Hindlimb muscle (tissue), 1 donor: ENCODE data around the gene GSTA4. TPM values are rescaled to one million over a fixed set of nuclear protein-coding genes. Genes with fewer than 3 reads are reported as not detected.
A peak's percentile ranks its signal among the peaks of the same experiment; 100 is the strongest.

Source experiments
- DNase-seq: peaks from one replicate; pipeline ENCODE4 v3.0.0-alpha.2; 2013
- polyA plus RNA-seq: library from polyadenylated mRNA; unstranded; fragments of 120-200 nt; gene quantifications from one replicate; pipeline ENCODE4 v1.2.1, GENCODE V29; 2013; ENCODE audit not compliant: insufficient read length

Gene GSTA4, protein sequence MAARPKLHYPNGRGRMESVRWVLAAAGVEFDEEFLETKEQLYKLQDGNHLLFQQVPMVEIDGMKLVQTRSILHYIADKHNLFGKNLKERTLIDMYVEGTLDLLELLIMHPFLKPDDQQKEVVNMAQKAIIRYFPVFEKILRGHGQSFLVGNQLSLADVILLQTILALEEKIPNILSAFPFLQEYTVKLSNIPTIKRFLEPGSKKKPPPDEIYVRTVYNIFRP
- 45.2 TPM for polyA plus RNA-seq

DNA sequence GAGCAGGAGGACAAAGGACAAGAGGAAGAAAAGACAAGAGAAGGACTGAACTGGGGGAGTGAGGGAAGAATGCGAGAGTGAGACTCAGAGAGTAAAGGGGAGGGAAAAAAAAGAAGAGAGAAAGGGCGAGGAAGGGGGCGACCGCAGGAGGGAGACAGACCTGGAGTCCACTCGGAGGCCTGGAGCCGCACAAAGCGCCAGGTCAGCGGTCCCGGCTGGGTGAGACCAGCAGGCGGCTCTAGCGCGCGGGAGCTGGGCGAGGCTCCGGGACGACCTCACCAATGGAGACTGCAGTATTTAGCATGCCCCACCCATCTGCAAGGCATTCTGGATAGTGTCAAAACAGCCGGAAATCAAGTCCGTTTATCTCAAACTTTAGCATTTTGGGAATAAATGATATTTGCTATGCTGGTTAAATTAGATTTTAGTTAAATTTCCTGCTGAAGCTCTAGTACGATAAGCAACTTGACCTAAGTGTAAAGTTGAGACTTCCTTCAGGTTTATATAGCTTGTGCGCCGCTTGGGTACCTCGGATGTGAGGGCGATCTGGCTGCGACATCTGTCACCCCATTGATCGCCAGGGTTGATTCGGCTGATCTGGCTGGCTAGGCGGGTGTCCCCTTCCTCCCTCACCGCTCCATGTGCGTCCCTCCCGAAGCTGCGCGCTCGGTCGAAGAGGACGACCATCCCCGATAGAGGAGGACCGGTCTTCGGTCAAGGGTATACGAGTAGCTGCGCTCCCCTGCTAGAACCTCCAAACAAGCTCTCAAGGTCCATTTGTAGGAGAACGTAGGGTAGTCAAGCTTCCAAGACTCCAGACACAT lies at the start of gene GSTA4:
GSTA4 (minus strand) TSS at position 196 of the 824 bp plus-strand sequence. CDS start 1,041 bp downstream, outside the sequence.
- peak; percentile 98 for DNase-seq

DNA sequence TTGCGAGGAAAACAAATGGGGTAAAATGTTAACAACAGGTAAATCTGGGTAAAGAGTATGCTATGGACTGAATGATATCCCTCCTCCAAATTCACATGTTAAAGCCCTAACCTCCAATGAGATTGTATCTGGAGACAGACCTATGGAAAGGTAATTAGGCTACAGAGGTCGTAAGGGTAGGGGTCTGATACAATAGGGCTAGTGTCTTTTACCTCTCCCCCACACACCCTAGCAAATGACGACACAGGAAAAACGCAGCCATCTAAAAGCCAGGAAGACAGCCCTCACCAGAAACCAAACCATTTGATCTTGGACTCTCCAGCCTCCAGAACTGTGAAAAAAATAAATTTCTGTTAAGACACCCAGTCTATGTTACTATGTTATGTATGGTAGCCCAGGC lies 49.5 kb upstream of the GSTA4 start:
- DNase-seq = no peak

DNA sequence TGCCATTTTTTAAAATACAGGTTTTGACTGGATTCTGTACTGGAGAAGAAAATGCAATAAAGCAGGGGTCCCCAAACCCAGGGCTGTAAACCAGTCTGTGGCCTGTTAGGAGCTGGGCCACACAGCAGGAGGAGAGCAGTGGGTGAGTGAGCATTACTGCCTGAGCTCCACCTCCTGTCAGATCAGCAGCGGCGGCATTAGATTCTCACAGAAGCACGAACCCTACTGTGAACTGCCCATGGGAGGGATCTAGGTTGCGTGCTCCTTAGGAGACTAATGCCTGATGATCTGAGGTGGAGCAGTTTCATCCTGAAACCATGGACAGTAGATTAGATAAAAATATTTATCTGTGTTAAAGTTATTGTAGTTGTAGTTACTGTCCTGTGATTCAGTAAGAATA lies 49.0 kb upstream of the GSTA4 start:
- no peak for DNase-seq

DNA sequence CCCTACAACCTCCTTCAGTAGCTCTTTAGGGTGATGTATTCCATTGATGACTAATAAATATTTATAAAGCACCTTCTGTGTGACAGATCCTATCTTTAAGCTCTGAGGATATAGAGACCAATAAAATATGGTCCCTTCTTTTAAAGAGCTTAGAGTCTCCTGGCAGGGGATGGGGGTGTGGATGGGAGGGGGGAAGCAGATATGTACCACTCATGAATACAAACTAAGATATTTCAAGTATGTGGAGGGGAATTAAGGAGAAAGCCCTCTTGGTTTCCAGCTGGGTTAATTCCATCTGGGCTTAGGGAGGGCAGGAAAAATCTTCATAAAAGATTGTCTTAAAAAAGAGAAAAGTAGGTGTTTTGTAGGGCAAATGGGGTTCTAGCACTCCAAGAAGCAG lies 48.5 kb upstream of the GSTA4 start:
- DNase-seq = no peak

DNA sequence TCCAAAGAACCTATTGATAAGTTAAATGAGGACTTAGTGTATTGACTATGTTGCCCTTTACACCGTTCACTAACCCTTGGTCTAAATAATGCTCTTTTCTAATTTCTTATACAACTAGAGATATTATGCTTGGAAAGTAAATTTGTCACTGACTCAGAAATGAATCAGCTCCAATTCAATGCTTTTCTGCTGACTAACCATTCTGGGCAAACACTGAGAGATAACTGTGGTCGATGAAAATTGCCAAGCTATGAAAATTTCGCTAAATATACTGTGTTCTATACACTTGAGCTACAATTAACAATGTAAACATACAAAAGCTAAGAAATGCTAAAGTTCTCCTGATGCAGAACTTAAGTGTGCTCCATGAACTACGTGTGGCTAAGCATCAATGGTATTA lies 47.0 kb upstream of the GSTA4 start:
- no peak for DNase-seq

DNA sequence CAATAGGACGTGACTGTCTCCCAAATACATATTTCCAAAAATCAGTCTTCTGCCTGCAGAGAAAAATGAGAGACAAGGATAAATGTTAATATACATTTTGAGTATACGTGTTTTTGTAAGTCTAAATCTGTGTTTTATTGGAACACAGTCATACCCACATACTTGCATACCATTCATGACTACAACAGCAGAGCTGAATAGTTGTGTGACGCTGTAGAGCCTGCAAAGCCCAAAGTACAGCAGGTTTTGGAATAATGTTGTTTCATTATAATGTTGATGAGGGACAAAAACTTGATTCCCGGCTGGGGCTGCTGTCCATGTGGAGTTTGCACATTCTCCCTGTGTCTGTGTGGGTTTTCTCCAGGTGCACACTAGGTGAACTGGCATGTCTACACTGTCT lies 46.3 kb upstream of the GSTA4 start:
- DNase-seq = no peak

DNA sequence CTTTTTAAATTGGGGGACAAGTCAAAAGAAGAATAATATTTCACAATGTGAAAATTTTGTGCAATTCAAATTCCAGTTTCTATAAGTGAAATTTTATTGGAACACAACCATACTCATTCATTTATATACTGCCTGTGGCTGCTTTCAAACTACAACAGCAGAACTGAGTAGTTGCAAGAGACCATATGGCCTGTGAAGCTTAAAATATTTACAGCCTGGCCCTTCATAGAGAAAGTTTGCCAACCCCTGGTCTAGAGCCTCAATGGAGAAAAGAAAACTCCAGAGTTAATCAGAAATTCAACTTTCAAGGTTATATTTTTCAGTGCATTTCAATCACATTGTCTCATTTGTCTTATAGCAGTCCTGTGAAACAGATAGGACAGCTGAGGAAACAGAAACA lies 43.5 kb upstream of the GSTA4 start:
- DNase-seq = no peak

DNA sequence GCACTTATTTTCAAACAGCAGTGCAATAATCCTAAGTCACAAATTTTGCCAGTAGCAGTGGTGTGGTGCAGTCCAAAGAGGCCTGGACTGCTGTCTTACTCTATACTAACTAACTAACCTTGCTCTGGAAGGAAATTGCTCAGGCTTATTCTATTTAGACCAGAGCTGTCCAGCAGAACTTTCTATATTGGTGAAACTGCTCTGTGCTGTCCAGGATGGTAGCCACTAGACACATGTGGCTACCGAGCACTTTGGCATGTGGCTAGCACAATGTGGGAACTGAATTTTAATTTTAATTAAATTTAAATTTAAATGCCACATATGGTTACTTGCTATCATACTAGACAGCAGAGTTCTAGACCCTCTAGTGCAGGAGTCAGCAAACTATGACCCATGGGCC lies 43.1 kb upstream of the GSTA4 start:
- no peak for DNase-seq

DNA sequence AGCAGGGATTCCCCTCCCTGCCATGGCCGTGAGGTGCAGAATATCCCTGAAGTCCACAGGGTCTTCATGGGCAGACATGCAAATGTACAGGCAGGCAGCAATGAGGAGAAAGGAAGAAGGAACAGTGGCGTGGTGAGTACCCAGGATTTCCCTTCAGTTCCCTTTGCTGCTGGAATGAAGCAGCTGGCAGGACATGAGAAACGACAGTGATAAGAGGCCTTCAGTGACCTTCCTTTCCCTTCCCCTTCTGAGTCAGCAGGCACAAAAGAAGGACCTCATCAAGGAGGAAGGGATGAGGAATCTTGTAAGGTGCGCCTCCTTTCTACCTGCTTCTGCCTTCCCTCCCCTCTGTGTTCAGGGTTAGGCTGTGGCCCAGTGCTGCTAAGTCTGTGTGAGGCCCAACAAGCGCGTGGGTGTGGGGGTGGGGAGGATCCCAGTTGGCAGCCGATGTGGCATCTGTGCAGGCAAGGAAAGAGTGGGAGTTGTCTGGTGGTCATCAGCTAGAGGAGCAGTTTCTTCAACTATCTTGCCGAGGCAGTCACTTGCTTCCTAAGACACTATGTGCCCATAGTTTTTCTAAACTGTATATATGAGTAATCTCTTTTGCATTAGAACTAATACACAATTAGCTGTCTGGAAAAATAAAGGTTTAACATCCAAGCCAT lies 40.6 kb upstream of the GSTA4 start:
- DNase-seq = no peak

DNA sequence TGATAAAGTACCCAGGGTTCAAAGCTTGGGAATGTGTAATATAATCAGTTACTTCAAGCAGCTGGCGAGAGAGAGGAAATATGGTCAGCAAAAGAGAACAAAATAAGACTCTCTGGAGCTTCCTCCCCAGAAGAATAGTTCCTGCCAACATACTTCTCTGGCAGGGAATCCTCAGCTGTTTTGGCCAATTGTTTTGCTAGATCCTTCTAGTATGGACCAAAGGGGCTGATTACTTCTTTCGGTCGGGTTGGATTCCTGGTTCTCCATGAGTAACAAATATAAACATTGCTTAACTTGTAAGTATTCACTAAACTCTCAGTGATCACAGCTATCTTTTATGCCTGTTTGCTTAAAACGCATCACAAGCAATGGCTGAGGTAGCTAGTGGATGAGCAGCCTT lies 38.7 kb upstream of the GSTA4 start:
- DNase-seq = peak; percentile 61

DNA sequence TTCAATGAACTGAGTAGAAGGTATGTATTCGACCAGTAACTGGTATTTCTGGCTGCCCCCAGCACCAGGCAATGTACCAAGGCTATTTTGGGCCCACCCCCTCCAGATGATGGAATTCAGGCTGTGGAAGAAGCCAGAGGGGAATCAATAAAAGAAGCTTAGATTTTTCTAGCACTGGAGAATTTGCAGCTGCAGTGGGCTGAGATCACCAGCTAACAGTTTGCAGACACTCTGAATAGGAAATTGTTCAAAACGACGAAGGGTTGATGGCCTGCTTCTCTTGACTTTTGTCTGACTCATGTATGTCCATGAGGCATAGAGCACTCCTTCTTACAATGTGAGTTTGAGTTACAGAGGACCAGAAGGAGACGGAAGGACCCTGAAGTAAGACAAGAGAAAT lies 37.8 kb upstream of the GSTA4 start:
- peak; percentile 38 for DNase-seq

DNA sequence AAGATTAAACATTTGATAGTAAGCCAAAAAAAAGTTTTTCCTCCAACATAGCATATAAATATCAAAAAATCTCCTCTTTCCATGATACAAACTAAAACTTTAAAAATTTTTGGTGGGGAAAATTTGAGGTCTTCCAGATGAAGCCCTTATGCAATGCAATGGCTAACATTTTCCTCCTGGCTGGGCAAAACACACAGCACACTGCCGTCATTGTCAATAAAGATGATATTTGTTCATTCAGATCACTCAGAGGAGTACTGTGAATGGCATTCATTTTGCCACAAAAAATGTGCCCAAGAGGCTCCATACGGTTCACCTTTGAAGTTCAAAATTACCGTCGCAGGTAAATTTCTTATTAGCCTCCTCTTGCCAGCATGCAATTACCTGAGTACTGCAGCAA lies 36.2 kb upstream of the GSTA4 start:
- DNase-seq = no peak

DNA sequence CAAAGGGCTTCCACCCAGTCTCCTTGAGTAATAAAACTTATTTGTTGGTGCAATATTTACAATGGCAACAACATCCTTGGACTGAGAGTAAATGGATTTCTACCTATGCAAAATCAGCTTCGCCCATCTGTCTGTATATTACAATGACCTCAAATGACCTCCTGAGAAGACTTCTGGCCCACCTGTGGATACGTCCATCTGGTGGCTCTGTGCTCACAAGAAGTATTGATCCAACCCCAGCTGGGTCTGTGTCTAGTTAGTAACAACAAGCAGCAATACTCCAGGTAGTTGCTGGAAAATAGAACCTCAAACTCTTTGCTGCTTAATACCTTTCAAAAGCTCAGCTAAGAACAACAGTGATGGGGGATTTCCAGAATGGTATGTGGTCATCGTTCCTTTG lies 34.7 kb upstream of the GSTA4 start:
- no peak for DNase-seq

DNA sequence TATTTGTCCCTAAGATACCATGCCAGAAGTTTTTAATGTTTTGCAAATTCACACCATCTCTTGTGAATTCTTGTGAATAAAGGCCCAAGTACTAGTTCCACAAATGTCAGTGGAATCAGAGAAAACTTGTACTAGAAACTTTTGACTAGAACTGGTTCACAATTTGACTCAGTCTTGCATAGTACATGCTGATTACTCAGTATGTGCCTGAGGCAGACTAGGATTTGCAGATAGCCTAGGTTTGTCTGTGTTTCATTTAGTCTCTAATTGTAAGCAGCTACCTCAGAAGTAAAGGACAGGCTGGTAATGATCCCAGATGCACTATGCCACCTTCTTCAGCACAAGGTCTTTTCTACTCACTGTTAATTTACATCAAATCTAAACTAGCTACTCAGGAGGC lies 34.2 kb upstream of the GSTA4 start:
- no peak for DNase-seq

DNA sequence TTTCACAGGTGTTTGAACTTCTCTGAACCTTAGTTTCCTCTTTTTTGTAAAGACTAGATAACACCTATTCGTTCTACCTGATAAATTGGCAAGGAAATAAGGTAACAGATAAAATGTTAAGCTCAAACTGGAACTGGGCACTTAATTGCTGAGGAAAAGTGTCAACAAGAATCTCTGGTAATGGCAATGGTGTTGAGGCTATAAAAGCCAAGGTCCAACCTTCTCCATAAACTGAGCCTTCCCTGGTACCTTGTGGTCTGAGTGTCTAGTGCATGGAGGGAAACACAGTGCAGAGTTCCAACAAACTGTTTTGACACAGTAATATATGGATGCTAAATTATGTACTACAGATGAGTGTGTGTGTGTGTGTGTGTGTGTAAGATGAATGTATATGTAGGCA lies 33.4 kb upstream of the GSTA4 start:
- no peak for DNase-seq

DNA sequence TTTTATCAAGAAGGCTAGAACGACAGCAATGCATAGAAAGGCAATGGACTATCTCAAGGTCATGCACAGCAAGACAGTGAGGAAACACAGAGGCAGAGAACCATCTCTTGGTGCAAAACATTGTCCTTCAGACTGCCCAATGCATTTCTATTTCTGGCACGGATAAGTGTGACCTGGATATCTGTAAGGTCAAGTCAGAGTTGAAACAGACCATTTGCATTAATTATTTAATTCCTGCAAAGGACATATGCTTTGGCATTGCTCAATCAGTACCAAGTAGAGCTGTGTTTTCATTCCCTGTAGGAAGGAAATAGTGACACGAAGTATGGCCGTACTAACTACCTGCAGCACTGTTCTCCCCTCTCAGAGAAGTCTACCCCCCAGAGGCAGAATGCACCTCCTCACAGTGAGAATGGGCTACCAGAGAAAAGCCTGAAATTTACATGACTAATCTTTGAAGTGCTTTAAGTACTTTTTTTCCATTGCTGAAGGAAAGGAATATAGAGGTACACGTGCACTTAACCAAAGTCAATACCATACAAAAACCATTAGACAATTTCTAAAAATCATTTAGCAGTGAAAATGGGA lies 32.1 kb upstream of the GSTA4 start:
- DNase-seq = no peak

DNA sequence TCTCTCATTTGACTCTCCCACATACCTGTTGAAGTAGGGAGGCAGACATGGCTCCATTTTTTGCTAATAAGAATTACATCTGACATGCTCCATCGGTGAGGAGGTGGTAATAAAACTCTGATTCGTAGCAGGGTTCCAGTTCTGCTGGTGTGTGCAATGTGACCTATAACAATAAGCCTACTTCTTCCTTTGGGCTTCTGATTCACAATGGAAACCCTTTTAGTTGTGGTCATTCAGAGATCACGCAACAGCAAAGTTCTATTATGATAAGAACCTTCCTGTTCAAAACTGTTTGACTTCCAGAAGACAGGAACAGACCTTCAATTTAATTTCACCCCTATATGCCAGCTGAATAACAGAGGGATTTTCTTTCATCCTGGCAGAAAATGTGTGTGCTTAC lies 31.4 kb upstream of the GSTA4 start:
- no peak for DNase-seq

DNA sequence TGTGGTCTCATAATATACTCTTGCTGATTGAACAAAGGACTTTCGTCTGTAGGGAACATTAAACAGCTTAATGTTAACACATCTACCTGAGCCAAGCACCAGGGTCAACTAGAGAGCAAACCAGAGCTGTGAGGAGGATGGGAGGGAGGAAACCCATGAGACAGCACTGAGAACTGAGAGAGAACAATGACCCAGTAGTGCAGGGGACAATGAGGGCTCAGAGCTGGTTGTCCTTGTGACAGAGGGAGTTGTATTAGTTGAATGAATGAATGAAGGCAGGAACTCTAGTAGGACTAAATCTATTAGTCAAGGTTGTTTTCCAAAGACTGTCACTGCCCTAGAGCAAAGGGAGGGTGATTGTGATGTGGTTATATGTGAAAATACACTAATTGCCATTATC lies 28.2 kb upstream of the GSTA4 start:
- no peak for DNase-seq

DNA sequence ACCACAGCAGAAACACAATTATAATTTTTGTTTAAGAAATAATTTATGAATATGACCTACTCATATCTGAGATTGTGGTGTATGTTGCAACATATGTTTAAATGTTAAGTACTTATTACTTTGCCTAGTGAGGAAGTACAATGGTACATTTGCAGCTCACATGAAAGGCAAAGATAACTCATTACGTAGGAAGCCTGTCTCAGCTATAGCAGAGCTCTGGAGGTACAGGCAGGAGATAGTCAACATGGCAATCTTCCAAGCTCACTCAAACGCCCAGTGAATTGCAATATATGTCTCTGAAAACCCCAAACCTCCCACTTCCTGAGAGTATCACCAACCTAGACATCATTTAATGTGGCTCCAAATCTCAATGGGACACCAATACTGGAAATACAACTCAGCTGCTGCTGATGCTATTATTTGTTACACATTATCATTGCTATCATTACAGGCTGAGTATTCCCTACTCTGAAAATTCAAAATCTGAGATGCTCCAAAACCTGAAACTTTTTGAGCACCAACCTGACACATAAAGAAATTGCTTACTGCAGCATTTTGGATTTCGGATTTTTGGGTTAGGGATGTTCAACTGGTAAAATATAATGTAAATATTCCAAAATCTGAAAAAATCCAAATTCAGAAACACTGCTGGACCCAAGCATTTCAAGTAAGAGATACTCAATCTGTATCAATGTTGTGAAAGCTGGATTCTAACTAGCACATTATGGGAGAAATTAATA lies 25.1 kb upstream of the GSTA4 start:
- DNase-seq = no peak

DNA sequence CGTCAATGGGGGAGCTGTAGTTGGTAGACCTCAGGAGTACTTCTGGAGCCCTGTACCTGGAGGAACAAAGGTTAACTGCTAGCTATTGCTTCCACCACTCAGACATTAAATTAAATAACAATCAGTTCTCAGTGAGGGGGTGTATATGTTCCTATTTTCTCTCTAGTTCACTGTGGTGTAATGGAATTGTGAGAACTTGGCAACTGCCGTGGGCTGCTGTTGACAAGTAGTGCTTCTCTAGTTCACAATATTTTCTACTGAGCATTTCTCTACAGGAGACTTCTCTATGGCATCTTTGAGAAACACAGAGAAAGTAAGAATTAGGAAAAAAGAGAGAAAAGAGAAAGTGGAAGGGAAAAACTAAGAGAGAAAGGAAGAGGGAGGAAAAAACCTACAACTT lies 23.4 kb upstream of the GSTA4 start:
- DNase-seq = no peak

DNA sequence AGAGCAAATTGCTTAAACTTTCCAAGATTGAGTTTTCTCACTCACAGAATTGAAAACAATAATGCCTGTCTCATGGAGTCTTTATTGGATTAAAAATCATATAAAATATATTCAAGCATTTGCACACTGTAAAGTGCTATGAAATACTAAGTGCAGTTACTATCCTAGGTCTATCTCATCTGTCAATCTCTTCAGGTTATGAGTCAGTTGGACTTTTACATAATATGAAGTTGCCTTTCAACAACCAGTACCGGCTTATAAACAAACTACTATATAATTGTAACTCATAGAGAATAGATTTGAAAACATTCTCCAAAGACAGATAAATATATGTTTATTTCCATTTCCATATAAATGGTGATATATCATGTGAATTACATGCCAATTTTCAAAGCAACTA lies 20.4 kb upstream of the GSTA4 start:
- DNase-seq = no peak

DNA sequence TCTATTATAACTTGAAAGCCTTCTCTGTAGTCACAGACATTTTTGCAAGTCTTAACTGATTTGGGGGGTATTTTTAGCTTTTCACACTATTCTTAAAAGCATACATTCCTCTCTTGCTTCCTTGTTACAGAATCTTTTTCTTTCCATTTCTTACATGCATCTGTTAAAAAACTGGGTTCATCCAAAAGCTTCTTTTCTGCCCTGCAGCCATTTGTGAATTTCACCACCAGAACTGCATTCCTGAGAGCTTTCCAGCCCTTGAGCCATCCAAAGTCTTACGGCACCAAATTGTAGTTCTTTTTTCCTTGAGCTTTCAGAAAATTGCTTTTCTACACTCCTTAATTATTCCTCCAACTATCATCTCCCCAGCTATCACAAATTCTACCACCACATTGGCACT lies 19.7 kb upstream of the GSTA4 start:
- DNase-seq = peak; percentile 15

DNA sequence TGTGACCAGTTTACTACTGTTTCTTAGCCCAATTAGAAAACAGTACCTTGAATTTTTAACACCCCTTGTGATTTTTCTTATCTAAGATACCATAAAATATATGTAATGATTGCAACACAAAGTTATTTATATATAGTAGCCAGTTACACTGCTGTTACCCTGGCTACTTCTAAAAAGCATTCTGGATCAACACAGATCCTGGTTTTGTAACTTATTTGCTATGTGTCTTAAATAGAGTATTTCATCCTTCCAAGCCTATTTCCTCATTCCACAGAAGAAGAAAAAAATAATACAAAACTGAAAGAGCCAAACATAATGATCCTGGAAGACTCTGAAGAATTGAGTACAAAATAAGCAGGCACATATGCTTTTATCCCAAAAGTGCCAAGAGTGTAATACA lies 19.0 kb upstream of the GSTA4 start:
- DNase-seq = peak; percentile 28
